ENCODE data around the gene UBE2Q1. TPM values are rescaled to one million over a fixed set of nuclear protein-coding genes. Genes with fewer than 3 reads are reported as not detected.

UBE2Q1 gene
- total RNA-seq, 1 experiment from 2014 or later: 70.9 TPM

GRCh38 chr1:154524881-154525280 lies 33.6 kb downstream of the UBE2Q1 start:
- BruUV-seq (replicated peaks): no TSS peak
- Histone ChIP-seq H4K20me1 (ENCODE audit: insufficient read depth) (no peaks in the 10 kb centered on the region), H3K27ac (ENCODE audit: low read depth, low read length) (no peak overlapping the region), H3K27me3 (ENCODE audit: insufficient read depth, low read length) (no peaks in the 10 kb centered on the region), H3K4me3 (replicated peaks in 1 of 2; ENCODE audit: low read depth in 1 of 2, low read length in 2 of 2) (no peak overlapping the region), H3K4me1 (ENCODE audit: control insufficient read depth in 1 of 2, insufficient read depth in 2 of 2, low read length in 2 of 2) (no peaks in the 10 kb centered on the region), H3K79me2 (ENCODE audit: insufficient read depth, low read length) (no peaks in the 10 kb centered on the region), H2AFZ (ENCODE audit: low read depth, low read length, poor library complexity, severe bottlenecking) (no peak overlapping the region), H3K36me3 (ENCODE audit: control insufficient read depth in 1 of 2, insufficient read depth in 2 of 2, low read length in 2 of 2) (no peaks in the 10 kb centered on the region), H3K4me2 (ENCODE audit: low read length) (no peak overlapping the region), H3K9me3 (ENCODE audit: control insufficient read depth in 1 of 2, insufficient read depth in 1 of 2, low read depth in 1 of 2, low read length in 2 of 2) (no peaks in the 10 kb centered on the region), H3K9me2 (ENCODE audit: insufficient read depth) (no peaks in the 10 kb centered on the region), H3K9ac (ENCODE audit: low read length) (no peak overlapping the region)
- DNase-seq (ENCODE audit: low read depth, low spot score): no peak
- ChIA-PET CTCF (interaction anchor here (1.3 kb wide), 1 partner anchor 9 kb away, joined by 3 read pairs; no protein-coding TSS in a partner anchor), RAD21 (ENCODE audit: low non-redundant PET in 1 of 2, low total read pairs in 2 of 2, uncharacterized antibody in 2 of 2, unreplicated experiment in 2 of 2) (no interaction called here), POLR2A (no interaction called here)
- ATAC-seq: no peak
- TF ChIP-seq EGR1 (IDR thresholded peaks at IDR 0.05; ENCODE audit: low read depth): no peak
- no peak for TF ChIP-seq SRF (IDR thresholded peaks at IDR 0.05; ENCODE audit: low read depth)
- no peak for TF ChIP-seq CBX3 (IDR thresholded peaks at IDR 0.05; ENCODE audit: low read depth)
- no peak for TF ChIP-seq POLR2AphosphoS5 (IDR thresholded peaks at IDR 0.05; ENCODE audit: low read depth, low read length)
- no peak for TF ChIP-seq SIN3A (IDR thresholded peaks at IDR 0.05; ENCODE audit: low read depth)
- no peak for TF ChIP-seq FOSL1 (IDR thresholded peaks at IDR 0.05; ENCODE audit: low read depth)
- no peak for TF ChIP-seq ZFX (IDR thresholded peaks at IDR 0.05)
- no peak for TF ChIP-seq POLR2A (IDR thresholded peaks at IDR 0.05; ENCODE audit: borderline replicate concordance, extremely low read depth, insufficient read depth, insufficient read length)
- TF ChIP-seq EZH2 (IDR thresholded peaks at IDR 0.05): no peak
- no peak for TF ChIP-seq ELF1 (IDR thresholded peaks at IDR 0.05; ENCODE audit: borderline replicate concordance, low read depth)
- TF ChIP-seq EZH2phosphoT487 (IDR thresholded peaks at IDR 0.05; ENCODE audit: borderline replicate concordance): no peak
- no peak for TF ChIP-seq TCF7L2 (IDR thresholded peaks at IDR 0.05; ENCODE audit: borderline replicate concordance, extremely low read depth, insufficient read depth, insufficient read length)
- no peak for TF ChIP-seq SP1 (IDR thresholded peaks at IDR 0.05; ENCODE audit: low read depth)
- no peak for TF ChIP-seq YY1 (IDR thresholded peaks at IDR 0.05; ENCODE audit: extremely low read depth, insufficient replicate concordance, low read depth, low read length)
- intact Hi-C loops (cut with micrococcal nuclease): no loop called here

- Histone ChIP-seq H3K27me3 (ENCODE audit: insufficient read depth, low read length) (no peaks in the 10 kb centered on the region), H3K4me2 (ENCODE audit: low read length) (no peak overlapping the region), H3K4me1 (ENCODE audit: control insufficient read depth in 1 of 2, insufficient read depth in 2 of 2, low read length in 2 of 2) (no peaks in the 10 kb centered on the region), H4K20me1 (ENCODE audit: insufficient read depth) (no peaks in the 10 kb centered on the region), H3K9me3 (ENCODE audit: control insufficient read depth in 1 of 2, insufficient read depth in 1 of 2, low read depth in 1 of 2, low read length in 2 of 2) (no peaks in the 10 kb centered on the region), H3K79me2 (ENCODE audit: insufficient read depth, low read length) (no peaks in the 10 kb centered on the region), H3K4me3 (replicated peaks in 1 of 2; ENCODE audit: low read depth in 1 of 2, low read length in 2 of 2) (no peak overlapping the region), H3K9me2 (ENCODE audit: insufficient read depth) (no peaks in the 10 kb centered on the region), H3K27ac (ENCODE audit: low read depth, low read length) (no peak overlapping the region), H3K9ac (ENCODE audit: low read length) (no peak overlapping the region), H3K36me3 (ENCODE audit: control insufficient read depth in 1 of 2, insufficient read depth in 2 of 2, low read length in 2 of 2) (no peaks in the 10 kb centered on the region), H2AFZ (ENCODE audit: low read depth, low read length, poor library complexity, severe bottlenecking) (no peak overlapping the region)
- ATAC-seq (no peak), DNase-seq (ENCODE audit: low read depth, low spot score) (no peak)
- CTCF ChIA-PET: no interaction called here
- no TSS peak for BruUV-seq (replicated peaks)
- POLR2A ChIA-PET: no interaction called here
- intact Hi-C loops (cut with micrococcal nuclease): no loop called here
- RAD21 ChIA-PET (ENCODE audit: low non-redundant PET in 1 of 2, low total read pairs in 2 of 2, uncharacterized antibody in 2 of 2, unreplicated experiment in 2 of 2): no interaction called here
- TF ChIP-seq SIN3A (IDR thresholded peaks at IDR 0.05; ENCODE audit: low read depth): no peak
- no peak for TF ChIP-seq SRF (IDR thresholded peaks at IDR 0.05; ENCODE audit: low read depth)
- no peak for TF ChIP-seq SP1 (IDR thresholded peaks at IDR 0.05; ENCODE audit: low read depth)
- no peak for TF ChIP-seq CEBPB (IDR thresholded peaks at IDR 0.05; ENCODE audit: low read depth)
- TF ChIP-seq ZBTB33 (IDR thresholded peaks at IDR 0.05; ENCODE audit: extremely low read depth, insufficient replicate concordance, low read length): no peak
- TF ChIP-seq POLR2A (IDR thresholded peaks at IDR 0.05; ENCODE audit: borderline replicate concordance, extremely low read depth, insufficient read depth, insufficient read length): no peak
- no peak for TF ChIP-seq REST (IDR thresholded peaks at IDR 0.05; ENCODE audit: low read depth)
- TF ChIP-seq EZH2 (IDR thresholded peaks at IDR 0.05): no peak
- no peak for TF ChIP-seq RAD21 (IDR thresholded peaks at IDR 0.05; ENCODE audit: low read depth)
Observed at GRCh38 chr1:154521695-154522094, 36.8 kb downstream of the UBE2Q1 start.
